ENCODE data around the gene SPHK2. TPM values are rescaled to one million over a fixed set of nuclear protein-coding genes. Genes with fewer than 3 reads are reported as not detected.

Gene SPHK2
- total and polyA plus RNA-seq, 2 of the 8 experiments (the other 6 are each of a cell fraction or from before 2014, with no cell fraction given) = 43.9 to 60.9 TPM

GRCh38 chr19:48627201-48627864 lies 8.0 kb downstream of the SPHK2 start (continued):
- TF ChIP-seq POU5F1 (IDR thresholded peaks at IDR 0.05; ENCODE audit: low read depth, low read length) (no peak), EP300 (IDR thresholded peaks at IDR 0.05; ENCODE audit: borderline replicate concordance in 1 of 2, low read depth in 2 of 2, low read length in 2 of 2) (no peak), E2F6 (IDR thresholded peaks at IDR 0.05) (peak; percentile 12; the same call in 1 of the 2 replicates)

Data from H1 (cell line).